ENCODE results near the gene ADCK2. TPM values are rescaled to one million over a fixed set of nuclear protein-coding genes. Genes with fewer than 3 reads are reported as not detected.
A peak's percentile ranks its signal among the peaks of the same experiment; 100 is the strongest.
"Not testable (repeated sequence)": the region's sequence is repeated elsewhere in the genome, so short reads cannot be mapped to it uniquely, and the experiment has no call there.

ADCK2 gene, protein sequence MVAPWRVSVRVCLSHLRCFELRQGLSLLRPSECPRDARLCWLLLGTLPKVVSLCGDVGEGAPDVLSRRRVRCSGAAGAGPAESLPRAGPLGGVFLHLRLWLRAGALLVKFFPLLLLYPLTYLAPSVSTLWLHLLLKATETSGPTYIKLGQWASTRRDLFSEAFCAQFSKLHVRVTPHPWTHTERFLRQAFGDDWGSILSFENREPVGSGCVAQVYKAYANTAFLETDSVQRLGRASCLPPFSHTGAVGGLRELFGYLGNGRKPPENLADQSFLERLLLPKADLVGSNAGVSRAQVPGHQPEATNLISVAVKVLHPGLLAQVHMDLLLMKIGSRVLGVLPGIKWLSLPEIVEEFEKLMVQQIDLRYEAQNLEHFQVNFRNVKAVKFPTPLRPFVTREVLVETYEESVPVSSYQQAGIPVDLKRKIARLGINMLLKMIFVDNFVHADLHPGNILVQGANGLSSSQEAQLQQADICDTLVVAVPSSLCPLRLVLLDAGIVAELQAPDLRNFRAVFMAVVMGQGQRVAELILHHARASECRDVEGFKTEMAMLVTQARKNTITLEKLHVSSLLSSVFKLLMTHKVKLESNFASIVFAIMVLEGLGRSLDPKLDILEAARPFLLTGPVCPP
- total RNA-seq = 10 to 100 TPM; 19.2 to 43.5 (median 26.8) TPM

DNA sequence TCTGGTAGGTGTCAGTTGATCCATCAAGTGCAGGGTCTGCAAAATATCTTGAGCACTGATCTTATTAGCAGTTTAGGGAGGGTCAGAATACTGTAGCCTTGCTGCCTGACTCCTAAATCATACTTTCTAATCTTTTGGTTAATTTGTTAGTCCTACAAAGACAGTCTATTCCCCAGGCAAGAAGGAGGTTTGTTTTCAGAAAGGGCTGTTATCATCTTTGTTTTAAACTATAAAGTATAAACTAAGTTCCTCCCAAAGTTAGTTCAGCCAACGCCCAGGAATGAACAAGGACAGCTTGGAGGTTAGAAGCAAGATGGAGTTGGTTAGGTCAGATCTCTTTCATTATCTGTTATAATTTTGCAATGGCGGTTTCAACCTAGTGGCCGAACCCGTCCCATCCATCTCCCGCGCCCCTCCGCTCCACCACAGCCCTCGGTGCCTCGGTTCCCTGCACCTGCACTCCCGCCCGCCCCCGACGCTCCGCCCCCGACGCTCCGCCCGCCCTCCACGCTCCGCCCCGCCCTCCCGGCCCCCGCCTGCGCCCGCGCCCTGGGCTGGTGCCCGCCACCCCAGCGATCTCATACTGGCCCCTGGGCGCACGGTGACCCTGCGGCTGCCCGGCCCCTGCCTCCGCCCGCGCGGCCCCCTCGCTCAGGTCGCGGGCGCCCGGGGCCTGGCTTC lies at the start of gene ADCK2:
ADCK2 (plus strand) TSS at position 564 of the 681 bp plus-strand sequence. CDS start 386 bp downstream, outside the sequence.
- Histone ChIP-seq H3K27me3 (no peaks in the 10 kb centered on the region), H3K4me1 (peaks cover 28 to 48% (median 40%) of the 10 kb centered on the region in 4 donors), H3K27ac (replicated peaks in 1 of 4) (peak within 1 kb of the TSS; percentile 84 to 91 (median 88)), H3K9me3 (no peaks in the 10 kb centered on the region), H3K36me3 (peaks cover 0 to 11% (median 3%) of the 10 kb centered on the region in 4 donors), H3K4me3 (peak within 1 kb of the TSS; percentile 75 to 93 (median 78))
- TF ChIP-seq EP300 (IDR thresholded peaks at IDR 0.05) (no peak), POLR2AphosphoS5 (IDR thresholded peaks at IDR 0.05) (peak in 1 of 2 donors; percentile 1)
- no peak for DNase-seq (ENCODE audit: extremely low spot score)
- intact Hi-C loops (cut with DNase I) = loop anchor here (10.0 kb wide), 1 partner anchor 278 kb away; the partner anchor contains the start of gene SLC37A3
- WGBS = 5% methylated on average over 9 of the region's 41 CpGs

DNA sequence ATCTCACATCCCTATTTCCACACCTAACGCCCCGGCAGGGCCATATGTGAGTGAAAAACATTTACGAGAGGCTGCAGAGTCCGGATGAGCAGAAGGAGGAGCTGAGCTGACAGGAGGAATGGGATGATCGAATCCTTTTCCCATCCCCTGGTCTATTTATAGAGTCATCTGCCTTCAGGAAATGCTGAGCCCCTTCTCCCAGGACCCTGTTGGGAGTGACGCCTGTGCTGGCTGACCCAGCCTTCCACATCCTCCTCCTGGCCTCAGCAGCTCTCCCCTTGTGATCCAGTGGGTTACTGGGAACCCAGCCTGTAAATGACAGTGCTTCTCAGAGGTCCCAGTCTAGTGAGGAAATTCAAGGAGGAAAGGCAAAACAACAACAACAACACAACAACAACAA lies 48.8 kb upstream of the ADCK2 start:
- intact Hi-C loops (cut with DNase I) = no loop called here
- Histone ChIP-seq H3K27ac (replicated peaks in 1 of 4) (peak overlapping the region; percentile 80 to 98 (median 84)), H3K4me3 (no peak overlapping the region), H3K4me1 (peaks cover 37 to 100% (median 94%) of the 10 kb centered on the region in 4 donors), H3K9me3 (no peaks in the 10 kb centered on the region), H3K36me3 (no peaks in the 10 kb centered on the region), H3K27me3 (no peaks in the 10 kb centered on the region)
- 39% methylated on average over 6 of the region's 6 CpGs for WGBS
- no peak for DNase-seq (ENCODE audit: extremely low spot score)
- TF ChIP-seq POLR2AphosphoS5 (IDR thresholded peaks at IDR 0.05) (peak; percentile 17 to 24), POLR2A (IDR thresholded peaks at IDR 0.05; ENCODE audit: low read depth) (no peak)

DNA sequence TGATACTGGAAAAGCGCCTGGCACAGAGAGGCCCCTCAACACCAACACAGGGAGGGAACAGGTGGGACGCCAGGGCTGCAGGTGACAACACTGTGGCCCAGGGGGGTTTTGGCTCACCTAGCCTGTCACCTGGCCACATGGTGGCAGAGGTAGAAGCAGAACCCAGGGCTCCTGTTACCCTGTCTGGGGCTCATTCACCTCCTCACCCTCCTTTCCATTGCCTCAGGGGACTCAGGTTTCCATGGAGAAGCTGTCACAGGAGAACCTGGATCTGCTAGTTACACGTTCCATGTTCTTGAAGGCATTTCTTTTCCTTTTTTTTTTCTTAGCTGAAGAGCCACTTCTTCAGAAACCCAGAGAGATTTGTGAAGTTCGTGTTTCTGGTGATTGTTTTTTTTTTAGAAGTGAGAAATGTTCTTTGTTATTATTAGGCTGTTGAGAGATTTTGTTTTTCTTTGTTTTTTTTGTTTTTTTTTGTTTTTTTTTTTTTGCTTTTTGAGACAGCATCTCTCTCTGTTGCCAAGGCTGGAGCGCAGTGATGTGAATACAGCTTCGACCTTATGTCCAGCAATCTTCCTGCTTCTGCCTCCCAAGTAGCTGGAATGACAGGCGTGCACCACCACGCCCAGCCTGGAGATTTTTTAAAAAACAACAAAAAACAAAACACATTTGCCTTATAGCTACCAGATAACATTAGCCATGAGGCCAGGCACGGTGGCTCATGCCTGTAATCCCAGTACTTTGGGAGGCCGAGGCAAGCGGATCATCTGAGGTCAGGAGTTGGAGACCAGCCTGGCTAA lies 48.2 kb upstream of the ADCK2 start:
- Histone ChIP-seq H3K36me3 (no peaks in the 10 kb centered on the region), H3K27ac (replicated peaks in 1 of 4) (peak overlapping the region; percentile 80 to 98 (median 84)), H3K4me3 (no peak overlapping the region), H3K27me3 (no peaks in the 10 kb centered on the region), H3K4me1 (peaks cover 37 to 99% (median 93%) of the 10 kb centered on the region in 4 donors), H3K9me3 (no peaks in the 10 kb centered on the region)
- TF ChIP-seq POLR2AphosphoS5 (IDR thresholded peaks at IDR 0.05) (no peak), EP300 (IDR thresholded peaks at IDR 0.05) (no peak), POLR2A (IDR thresholded peaks at IDR 0.05; ENCODE audit: low read depth) (no peak), CTCF (IDR thresholded peaks at IDR 0.05) (no peak)
- intact Hi-C loops (cut with DNase I) = loop anchor here (5.0 kb wide), 1 partner anchor 87 kb away; no protein-coding TSS in a partner anchor
- 87% methylated on average over 11 of the region's 11 CpGs for WGBS
- no peak for DNase-seq (ENCODE audit: extremely low spot score)

DNA sequence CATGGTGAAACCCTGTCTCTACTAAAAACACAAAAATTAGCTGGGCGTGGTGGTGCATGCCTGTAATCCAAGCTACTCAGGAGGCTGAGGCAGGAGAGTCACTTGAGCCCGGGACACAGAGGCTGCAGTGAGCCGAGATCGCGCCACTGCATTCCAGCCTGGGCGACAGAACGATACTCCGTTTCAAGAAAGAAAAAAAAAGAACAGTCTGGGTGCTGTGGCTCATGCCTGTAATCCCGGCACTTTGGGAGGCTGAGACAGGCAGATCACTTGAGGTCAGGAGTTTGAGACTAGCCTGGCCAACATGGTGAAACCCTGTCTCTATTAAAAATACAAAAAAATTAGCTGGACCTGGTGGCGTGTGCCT lies 47.6 kb upstream of the ADCK2 start:
- intact Hi-C loops (cut with DNase I) = loop anchor here (5.0 kb wide), 1 partner anchor 88 kb away; no protein-coding TSS in a partner anchor
- Histone ChIP-seq H3K4me1 (peaks cover 37 to 95% (median 91%) of the 10 kb centered on the region in 4 donors), H3K27ac (replicated peaks in 1 of 4) (peak overlapping the region; percentile 80 to 98 (median 84))
- DNase-seq (ENCODE audit: extremely low spot score); H3K9me3 ChIP-seq; H3K4me3 ChIP-seq; H3K27me3 ChIP-seq; H3K36me3 ChIP-seq: not testable (repeated sequence)
- 88% methylated on average over 10 of the region's 10 CpGs for WGBS

GRCh38 chr7:140625908-140626868 lies 46.6 kb upstream of the ADCK2 start:
- peak; percentile 97 for DNase-seq (ENCODE audit: extremely low spot score)
- Histone ChIP-seq H3K27ac (replicated peaks in 1 of 4) (peak overlapping the region; percentile 80 to 98 (median 84)), H3K9me3 (no peaks in the 10 kb centered on the region), H3K4me3 (peak overlapping the region in 1 of 4 donors; percentile 2), H3K36me3 (no peaks in the 10 kb centered on the region), H3K27me3 (no peaks in the 10 kb centered on the region), H3K4me1 (peaks cover 38 to 95% (median 90%) of the 10 kb centered on the region in 4 donors)
- peak; percentile 75 to 77 for TF ChIP-seq POLR2AphosphoS5 (IDR thresholded peaks at IDR 0.05)
- TF ChIP-seq EP300 (IDR thresholded peaks at IDR 0.05) = no peak
- WGBS = 47% methylated on average over 16 of the region's 17 CpGs
- intact Hi-C loops (cut with DNase I) = loop anchor here (5.0 kb wide), 1 partner anchor 89 kb away; no protein-coding TSS in a partner anchor
